T-helper 2 cell treated with Interferon-gamma antibody and Interleukin-4, amounts not matched to agents 5 μg/mL and 100 μg/mL, for 36 hours (primary cell): ENCODE results near the gene SLC39A3.

ENCODE experiments used
- DNase-seq: peaks from one replicate; pipeline ENCODE4 v3.0.0; 2021; ENCODE audit warnings: low spot score
- H3K27ac Mint-ChIP-seq: one replicate; pipeline ENCODE4 v1.8.0; 2021; ENCODE audit warnings: mild to moderate bottlenecking, mixed read lengths
- H3K27me3 Mint-ChIP-seq: one replicate; pipeline ENCODE4 v1.8.0; 2021; ENCODE audit warnings: low read depth, mixed read lengths
- H3K36me3 Mint-ChIP-seq: one replicate; pipeline ENCODE4 v1.8.0; 2021; ENCODE audit warnings: low read depth, mixed read lengths
- H3K4me1 Mint-ChIP-seq: one replicate; pipeline ENCODE4 v1.8.0; 2021; ENCODE audit warnings: low read depth, mixed read lengths
- H3K4me3 Mint-ChIP-seq: one replicate; pipeline ENCODE4 v1.8.0; 2022; ENCODE audit warnings: mild to moderate bottlenecking, moderate library complexity, mixed read lengths
- H3K9me3 Mint-ChIP-seq: one replicate; pipeline ENCODE4 v1.8.0; 2021; ENCODE audit warnings: mixed read lengths

Gene SLC39A3

GRCh38 chr19:2701361-2702169 is 38.3 kb downstream of the SLC39A3 start:
- peak overlapping the region; percentile 54 for H3K4me3 Mint-ChIP-seq
- H3K36me3 Mint-ChIP-seq, result no peaks in the 10 kb centered on the region
- H3K9me3 Mint-ChIP-seq, result no peaks in the 10 kb centered on the region
- H3K4me1 Mint-ChIP-seq, result peaks cover 5% of the 10 kb centered on the region
- DNase-seq, result no peak
- H3K27ac Mint-ChIP-seq, result no peak overlapping the region
- H3K27me3 Mint-ChIP-seq, result peaks cover 8% of the 10 kb centered on the region

- no peak overlapping the region for H3K27ac Mint-ChIP-seq
- peaks cover 5% of the 10 kb centered on the region for H3K4me1 Mint-ChIP-seq
- no peaks in the 10 kb centered on the region for H3K36me3 Mint-ChIP-seq
- H3K4me3 Mint-ChIP-seq, result no peak overlapping the region
- H3K27me3 Mint-ChIP-seq, result peaks cover 8% of the 10 kb centered on the region
- no peak for DNase-seq
- no peaks in the 10 kb centered on the region for H3K9me3 Mint-ChIP-seq
Observed at GRCh38 chr19:2700660-2701360, 39.0 kb downstream of the SLC39A3 start.

DNA sequence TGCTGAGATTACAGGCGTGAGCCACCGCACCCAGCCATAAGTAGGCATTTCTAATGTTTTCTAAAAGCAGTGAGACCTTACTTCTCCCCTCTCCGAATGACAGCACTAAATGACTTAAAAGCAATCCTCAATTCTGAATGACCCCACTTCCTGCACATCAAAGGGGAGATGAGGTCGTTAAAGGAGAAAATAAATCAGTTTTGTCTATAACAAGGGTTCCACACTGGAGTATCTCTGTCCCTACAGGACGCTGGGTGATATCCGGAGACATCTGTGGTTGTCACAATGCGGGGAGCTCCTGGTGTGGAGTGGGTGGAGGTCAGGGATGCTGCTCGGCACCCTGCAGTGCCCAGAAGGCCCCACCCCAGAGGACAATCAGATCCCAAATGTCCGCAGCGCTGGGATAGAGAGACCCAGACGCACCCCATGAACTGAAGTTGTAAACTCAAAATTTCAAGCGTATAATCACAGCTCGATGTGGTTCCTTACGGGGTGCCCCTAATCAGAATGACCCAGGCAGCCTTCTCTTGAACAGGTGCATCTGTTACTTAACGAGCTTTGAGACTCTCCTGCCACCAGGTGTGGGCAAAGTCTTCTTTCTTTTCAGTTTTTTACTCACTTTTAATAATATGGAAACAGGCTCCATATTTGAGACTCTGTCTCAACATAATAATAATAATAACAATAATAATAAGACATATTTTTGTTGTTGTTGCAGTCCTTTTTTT is 40.2 kb downstream of the SLC39A3 start:
- Mint-ChIP-seq H3K4me1 (peaks cover 5% of the 10 kb centered on the region), H3K27me3 (peaks cover 8% of the 10 kb centered on the region), H3K9me3 (no peaks in the 10 kb centered on the region), H3K36me3 (no peaks in the 10 kb centered on the region), H3K27ac (no peak overlapping the region), H3K4me3 (no peak overlapping the region)
- no peak for DNase-seq

DNA sequence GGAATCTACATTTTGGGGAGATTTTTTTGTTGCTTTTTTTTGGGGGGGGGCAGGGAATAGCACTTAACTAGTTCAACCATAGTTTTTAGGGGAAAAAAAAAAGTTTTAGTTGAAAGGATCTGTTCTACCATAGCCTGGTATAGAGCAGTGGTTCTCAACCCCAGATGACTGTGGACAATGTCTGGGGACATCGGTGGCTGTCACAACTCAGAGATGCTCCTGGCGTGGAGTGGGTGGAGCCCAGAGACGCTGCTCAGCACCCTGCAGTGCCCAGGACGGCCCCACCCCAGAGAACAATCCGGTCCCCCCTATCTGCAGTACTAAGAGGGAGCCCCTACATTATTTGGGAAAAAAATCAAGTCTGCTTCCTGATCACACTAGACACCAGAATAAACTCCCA is 45.6 kb downstream of the SLC39A3 start:
- H3K4me3 Mint-ChIP-seq, result no peak overlapping the region
- H3K27ac Mint-ChIP-seq, result no peak overlapping the region
- no peaks in the 10 kb centered on the region for H3K9me3 Mint-ChIP-seq
- no peak for DNase-seq
- H3K36me3 Mint-ChIP-seq, result no peaks in the 10 kb centered on the region
- H3K4me1 Mint-ChIP-seq, result no peaks in the 10 kb centered on the region
- H3K27me3 Mint-ChIP-seq, result no peaks in the 10 kb centered on the region

DNA sequence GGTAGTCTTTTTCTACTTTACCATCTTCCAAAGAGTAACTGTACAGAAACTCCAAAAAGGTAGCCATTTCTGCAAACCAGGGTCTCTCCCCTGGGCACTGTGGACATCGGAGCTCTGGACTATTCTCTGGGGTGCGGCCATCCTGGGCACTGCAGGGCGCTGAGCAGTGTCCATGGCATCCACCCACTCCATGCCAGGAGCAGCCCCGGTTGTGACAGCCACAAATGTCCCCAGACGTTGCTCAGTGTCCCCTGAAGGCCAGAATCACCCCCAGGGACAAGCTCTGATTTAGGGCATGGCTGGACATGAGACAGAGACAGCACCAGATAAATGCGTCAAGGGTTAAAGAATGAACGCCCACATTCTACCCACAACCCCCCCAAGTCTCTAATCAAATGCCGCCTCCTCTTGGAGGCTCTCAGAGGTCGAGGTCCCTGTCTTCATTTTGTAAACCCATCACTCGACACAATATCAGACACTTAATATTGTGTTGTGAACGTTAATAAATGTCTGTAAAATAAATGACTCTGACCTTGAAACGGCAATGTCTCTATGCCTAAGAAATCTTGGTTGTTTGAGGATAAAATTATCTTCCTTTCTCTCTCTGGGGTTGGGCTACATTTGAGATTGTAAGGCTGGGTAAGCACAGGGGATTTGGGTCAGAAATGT is 46.2 kb downstream of the SLC39A3 start:
- Mint-ChIP-seq H3K27me3 (no peaks in the 10 kb centered on the region), H3K4me1 (no peaks in the 10 kb centered on the region)

DNA sequence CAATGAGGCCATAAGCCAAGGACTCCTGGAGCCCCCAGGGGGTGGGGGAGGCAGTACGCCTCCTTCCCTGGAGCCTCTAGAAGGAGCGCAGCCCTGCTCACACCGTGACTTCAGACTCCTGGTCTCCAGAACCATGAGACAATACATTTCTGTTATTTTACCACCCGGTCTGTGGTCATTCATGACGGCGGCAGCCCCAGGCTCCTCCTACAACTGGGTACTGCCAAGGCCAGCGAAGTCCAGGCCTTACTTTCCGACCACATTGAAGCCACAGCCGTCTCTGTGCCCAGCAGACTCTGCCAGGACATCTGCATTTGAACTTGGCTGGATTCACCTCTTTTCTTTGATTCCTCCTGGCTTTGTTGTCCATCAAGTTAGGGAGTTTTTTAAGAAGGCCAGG is 47.9 kb downstream of the SLC39A3 start:
- H3K27me3 Mint-ChIP-seq, result no peaks in the 10 kb centered on the region
- H3K4me3 Mint-ChIP-seq, result no peak overlapping the region
- no peaks in the 10 kb centered on the region for H3K9me3 Mint-ChIP-seq
- H3K36me3 Mint-ChIP-seq, result no peaks in the 10 kb centered on the region
- no peaks in the 10 kb centered on the region for H3K4me1 Mint-ChIP-seq
- no peak overlapping the region for H3K27ac Mint-ChIP-seq
- DNase-seq, result no peak

More for the DNA sequence above, 46.2 kb downstream of the SLC39A3 start:
- Mint-ChIP-seq H3K36me3 (no peaks in the 10 kb centered on the region), H3K27ac (no peak overlapping the region), H3K4me3 (no peak overlapping the region), H3K9me3 (no peaks in the 10 kb centered on the region)
- no peak for DNase-seq

GRCh38 chr19:2690856-2691255 is 49.0 kb downstream of the SLC39A3 start:
- no peak for DNase-seq
- H3K9me3 Mint-ChIP-seq, result no peaks in the 10 kb centered on the region
- no peak overlapping the region for H3K27ac Mint-ChIP-seq
- H3K4me1 Mint-ChIP-seq, result no peaks in the 10 kb centered on the region
- no peaks in the 10 kb centered on the region for H3K27me3 Mint-ChIP-seq
- no peaks in the 10 kb centered on the region for H3K36me3 Mint-ChIP-seq
- no peak overlapping the region for H3K4me3 Mint-ChIP-seq

- no peak overlapping the region for H3K4me3 Mint-ChIP-seq
- H3K27ac Mint-ChIP-seq, result no peak overlapping the region
- H3K4me1 Mint-ChIP-seq, result no peaks in the 10 kb centered on the region
Observed at GRCh38 chr19:2686360-2686759, 53.5 kb downstream of the SLC39A3 start.

GRCh38 chr19:2685204-2685704 is 54.6 kb downstream of the SLC39A3 start:
- no peaks in the 10 kb centered on the region for H3K27me3 Mint-ChIP-seq
- H3K9me3 Mint-ChIP-seq, result no peaks in the 10 kb centered on the region
- H3K27ac Mint-ChIP-seq, result no peak overlapping the region
- DNase-seq, result no peak
- no peaks in the 10 kb centered on the region for H3K4me1 Mint-ChIP-seq
- no peaks in the 10 kb centered on the region for H3K36me3 Mint-ChIP-seq
- H3K4me3 Mint-ChIP-seq, result no peak overlapping the region

More at GRCh38 chr19:2686360-2686759, 53.5 kb downstream of the SLC39A3 start:
- DNase-seq, result no peak
- no peaks in the 10 kb centered on the region for H3K27me3 Mint-ChIP-seq
- no peaks in the 10 kb centered on the region for H3K36me3 Mint-ChIP-seq
- H3K9me3 Mint-ChIP-seq, result no peaks in the 10 kb centered on the region

- Mint-ChIP-seq H3K27ac (no peak overlapping the region), H3K4me1 (no peaks in the 10 kb centered on the region), H3K4me3 (no peak overlapping the region), H3K27me3 (no peaks in the 10 kb centered on the region), H3K9me3 (no peaks in the 10 kb centered on the region), H3K36me3 (no peaks in the 10 kb centered on the region)
- DNase-seq, result no peak
Observed at GRCh38 chr19:2683430-2684003, 56.3 kb downstream of the SLC39A3 start.
